ENCODE measurements around the gene PSMD2.

The PSMD2 gene

GRCh38 chr3:184333190-184333589, 34.1 kb downstream of the PSMD2 start:
- TF ChIP-seq ZFX (IDR thresholded peaks at IDR 0.05; ENCODE audit: borderline replicate concordance) (no peak), CTCF (IDR thresholded peaks at IDR 0.05) (no peak)

GRCh38 chr3:184333700-184334099, 34.7 kb downstream of the PSMD2 start:
- TF ChIP-seq ZFX (IDR thresholded peaks at IDR 0.05; ENCODE audit: borderline replicate concordance) = no peak
- TF ChIP-seq CTCF (IDR thresholded peaks at IDR 0.05) = no peak
- peak overlapping the region; percentile 90; the same call in 1 of the 2 replicates for H3K27ac ChIP-seq

More at GRCh38 chr3:184333190-184333589, 34.1 kb downstream of the PSMD2 start:
- H3K27ac ChIP-seq = peak overlapping the region; percentile 90; the same call in 1 of the 2 replicates

- no peak for TF ChIP-seq CTCF (IDR thresholded peaks at IDR 0.05)
- TF ChIP-seq ZFX (IDR thresholded peaks at IDR 0.05; ENCODE audit: borderline replicate concordance) = no peak
- H3K27ac ChIP-seq = peak overlapping the region; percentile 90
These were observed 35.6 kb downstream of the PSMD2 start for GRCh38 chr3:184334470-184335158.

- TF ChIP-seq ZFX (IDR thresholded peaks at IDR 0.05; ENCODE audit: borderline replicate concordance) = no peak
- no peak for TF ChIP-seq CTCF (IDR thresholded peaks at IDR 0.05)
- peak overlapping the region; percentile 90 for H3K27ac ChIP-seq
These were observed 36.2 kb downstream of the PSMD2 start for GRCh38 chr3:184335291-184335660.

GRCh38 chr3:184335661-184336546, 36.9 kb downstream of the PSMD2 start:
- peak overlapping the region; percentile 90 for H3K27ac ChIP-seq
- peak; percentile 11; the same call in 1 of the 2 replicates for TF ChIP-seq CTCF (IDR thresholded peaks at IDR 0.05)
- no peak for TF ChIP-seq ZFX (IDR thresholded peaks at IDR 0.05; ENCODE audit: borderline replicate concordance)

GRCh38 chr3:184336547-184337398, 37.7 kb downstream of the PSMD2 start:
- TF ChIP-seq ZFX (IDR thresholded peaks at IDR 0.05; ENCODE audit: borderline replicate concordance) (no peak), CTCF (IDR thresholded peaks at IDR 0.05) (no peak)
- peak overlapping the region; percentile 90 for H3K27ac ChIP-seq

All from 22Rv1 (cell line).